B cell (primary cell): Measurements from ENCODE around the gene DTNA. TPM values are rescaled to one million over a fixed set of nuclear protein-coding genes. Genes with fewer than 3 reads are reported as not detected.

Source experiments
- ATAC-seq: fragments of 200-7000 bp; cut with Tn5 transposase; one replicate; pipeline ENCODE4 v1.10.0; 2021; ENCODE audit warnings: low read depth, mild to moderate bottlenecking, moderate number of reproducible peaks, moderate library complexity
- CTCF ChIA-PET: fragments of 350-600 bp; sonication (Branson Sonifier 250); formaldehyde crosslinking; loops from one replicate; lab custom pipeline; 2021; ENCODE audit warnings: antibody characterized with exemption, inconsistent platforms; lab: Charles Lee
- POLR2A ChIA-PET: fragments of 350-600 bp; sonication (Branson Sonifier 250); formaldehyde crosslinking; loops from one replicate; lab custom pipeline; 2021; ENCODE audit warnings: antibody characterized with exemption; lab: Charles Lee
- DNase-seq: peaks from one replicate; pipeline ENCODE4 v3.0.0; 2013
- H2AFZ ChIP-seq: 2 replicates; pipeline ENCODE4 v1.6.1; 2012; ENCODE audit warnings: mild to moderate bottlenecking, low read depth, low read length; ENCODE audit not compliant: insufficient read depth, poor library complexity, severe bottlenecking
- H3K27ac ChIP-seq, 2 donors: 1 replicate in 1 of 2; 2 replicates in 1 of 2; pipeline ENCODE4 v1.5.1; 2012 to 2013; ENCODE audit warnings: low read length in 2 of 2, mild to moderate bottlenecking in 2 of 2, moderate library complexity in 1 of 2
- H3K27me3 ChIP-seq, 4 experiments: fragments of 200-600 bp in 1 of 4; sonication (generic) in 1 of 4; replicated peaks in 1 of 4; 1 replicate in 2 of 4; 2 replicates in 2 of 4; pipeline versions ENCODE4 v1.6.1 to v1.7.0; 2013 to 2016; ENCODE audit warnings: low read length in 3 of 4, mild to moderate bottlenecking in 2 of 4, mixed read lengths in 1 of 4, moderate library complexity in 1 of 4; ENCODE audit not compliant: insufficient read depth in 4 of 4, control insufficient read depth in 3 of 4; ENCODE audit errors: control extremely low read depth in 1 of 4
- H3K36me3 ChIP-seq, 2 experiments: replicated peaks in 1 of 2; 1 replicate in 1 of 2; 2 replicates in 1 of 2; pipeline versions ENCODE4 v1.6.1 to v1.7.1; 2013; ENCODE audit warnings: low read length in 1 of 2; ENCODE audit not compliant: insufficient read depth in 2 of 2, control insufficient read depth in 1 of 2; ENCODE audit errors: control extremely low read depth in 1 of 2, extremely low read depth in 1 of 2
- H3K4me1 ChIP-seq, 2 donors: fragments of 200-600 bp in 1 of 2; sonication (generic) in 1 of 2; 1 replicate in 1 of 2; 2 replicates in 1 of 2; pipeline versions ENCODE4 v1.5.1 to v1.6.1; 2013 to 2017; ENCODE audit warnings: low read length in 2 of 2; ENCODE audit not compliant: control insufficient read depth in 2 of 2, insufficient read depth in 2 of 2
- H3K4me2 ChIP-seq: replicated peaks from 2 replicates; pipeline ENCODE3; 2012; ENCODE audit warnings: mild to moderate bottlenecking, low read depth, low read length; ENCODE audit not compliant: poor library complexity, severe bottlenecking
- H3K4me3 ChIP-seq, 5 experiments: fragments of 200-600 bp in 1 of 5; sonication (generic) in 1 of 5; 1 replicate in 3 of 5; 2 replicates in 2 of 5; pipeline versions ENCODE4 v1.5.1 to v1.7.0; 2011 to 2016; ENCODE audit warnings: low read length in 4 of 5, mild to moderate bottlenecking in 4 of 5, low read depth in 2 of 5, control low read depth in 1 of 5, moderate library complexity in 1 of 5; ENCODE audit not compliant: insufficient read depth in 1 of 5; ENCODE audit errors: control extremely low read depth in 1 of 5, extremely low read depth in 1 of 5
- H3K79me2 ChIP-seq: fragments of 200-600 bp; sonication (generic); one replicate; pipeline ENCODE4 v1.6.0; 2016; ENCODE audit warnings: low read length; ENCODE audit not compliant: control insufficient read depth, insufficient read depth
- H3K9ac ChIP-seq: fragments of 200-600 bp; sonication (generic); 2 replicates; pipeline ENCODE4 v1.6.1; 2017; ENCODE audit warnings: mild to moderate bottlenecking, low read length, moderate library complexity
- H3K9me3 ChIP-seq, 3 donors: one replicate each; pipeline versions ENCODE4 v1.6.1 to v1.7.1; 2013; ENCODE audit warnings: low read length in 2 of 3; ENCODE audit not compliant: control insufficient read depth in 2 of 3, insufficient read depth in 1 of 3; ENCODE audit errors: control extremely low read depth in 1 of 3
- H4K20me1 ChIP-seq: 2 replicates; pipeline ENCODE4 v1.6.0; 2012; ENCODE audit warnings: mild to moderate bottlenecking, low read length; ENCODE audit not compliant: insufficient read depth, control insufficient read depth, poor library complexity, severe bottlenecking
- H3K27ac Mint-ChIP-seq: one replicate; pipeline ENCODE4 v1.8.0; 2021; ENCODE audit warnings: mixed read lengths
- H3K27me3 Mint-ChIP-seq: one replicate; pipeline ENCODE4 v1.8.0; 2021; ENCODE audit warnings: mixed read lengths
- H3K4me1 Mint-ChIP-seq: one replicate; pipeline ENCODE4 v1.8.0; 2021; ENCODE audit warnings: mixed read lengths
- H3K4me3 Mint-ChIP-seq: one replicate; pipeline ENCODE4 v1.8.0; 2021; ENCODE audit warnings: mixed read lengths
- H3K9me3 Mint-ChIP-seq: one replicate; pipeline ENCODE4 v1.8.0; 2022; ENCODE audit warnings: mixed read lengths; ENCODE audit not compliant: insufficient read depth
- CTCF ChIP-seq: fragments of 200-600 bp; IDR thresholded peaks from one replicate; pipeline ENCODE4 v1.8.0; 2022; ENCODE audit warnings: antibody characterized with exemption, mild to moderate bottlenecking
- EZH2 ChIP-seq: IDR thresholded peaks from 2 replicates; pipeline ENCODE4 v1.6.1; 2012; ENCODE audit warnings: borderline replicate concordance, low read depth, mild to moderate bottlenecking, moderate library complexity, low read length; ENCODE audit not compliant: insufficient read depth, poor library complexity, severe bottlenecking
- WGBS: methylation state at CpG from one replicate; pipeline ENCODE4 v1.1.5; 2013; ENCODE audit warnings: missing lambda C conversion rate; ENCODE audit not compliant: insufficient coverage; 5-methylcytosine and 5-hydroxymethylcytosine counted together
- intact Hi-C: fragments of 100-400 bp; cut with micrococcal nuclease; formaldehyde crosslinking; loops from one replicate; pipeline ENCODE4 v1.10.0; 2022
- polyA plus RNA-seq: library from polyadenylated mRNA; depleted of rRNA; stranded (reverse); fragments of >200 nt; gene quantifications from 2 replicates; pipeline ENCODE4 v1.2.3, GENCODE V29; 2012
- total RNA-seq, 2 donors: library from RNA; stranded (reverse); fragments of 120-200 nt in 1 of 2; gene quantifications; 1 replicate in 1 of 2; 2 replicates in 1 of 2; pipeline versions ENCODE4 v1.2.3 to v1.2.4, GENCODE V29; 2013 to 2022

The DTNA gene
- total and polyA plus RNA-seq, 2 donors (not counting 1 experiment from before 2014, with no cell fraction given) = not detected

GRCh38 chr18:34746614-34747013 lies 36.5 kb downstream of the DTNA start:
- Histone ChIP-seq H2AFZ (no peak overlapping the region), H3K27ac (no peak overlapping the region), H3K4me3 (no peak overlapping the region), H3K36me3 (no peaks in the 10 kb centered on the region), H3K9ac (no peak overlapping the region), H3K4me2 (no peak overlapping the region), H4K20me1 (no peaks in the 10 kb centered on the region), H3K79me2 (no peaks in the 10 kb centered on the region), H3K4me1 (no peaks in the 10 kb centered on the region), H3K9me3 (no peaks in the 10 kb centered on the region), H3K27me3 (no peaks in the 10 kb centered on the region)
- H3K4me3 Mint-ChIP-seq = no peak overlapping the region
- intact Hi-C loops = no loop called here
- no CpG with 5 or more reads among the region's 1 CpG for WGBS
- H3K4me1 Mint-ChIP-seq = no peaks in the 10 kb centered on the region
- CTCF ChIA-PET = no interaction called here
- POLR2A ChIA-PET = no interaction called here
- H3K9me3 Mint-ChIP-seq = no peaks in the 10 kb centered on the region
- no peak overlapping the region for H3K27ac Mint-ChIP-seq
- ATAC-seq (no peak), DNase-seq (no peak)
- H3K27me3 Mint-ChIP-seq = peaks cover 6% of the 10 kb centered on the region
- TF ChIP-seq EZH2 (no peak), CTCF (no peak)

- CTCF ChIA-PET = interaction anchor here (1.4 kb wide), 1 partner anchor 38 kb away, joined by 3 read pairs; no protein-coding TSS in a partner anchor
- no peaks in the 10 kb centered on the region for H3K4me1 Mint-ChIP-seq
- H3K9me3 Mint-ChIP-seq = no peaks in the 10 kb centered on the region
Observed at GRCh38 chr18:34749721-34750120, 39.6 kb downstream of the DTNA start.

More at GRCh38 chr18:34749721-34750120, 39.6 kb downstream of the DTNA start:
- ATAC-seq (no peak), DNase-seq (no peak)
- no peak overlapping the region for H3K9ac ChIP-seq
- no peak for TF ChIP-seq CTCF
- no peak for TF ChIP-seq EZH2
- peaks cover 6% of the 10 kb centered on the region for H3K27me3 Mint-ChIP-seq
- POLR2A ChIA-PET = no interaction called here
- no peaks in the 10 kb centered on the region for H4K20me1 ChIP-seq
- no peak overlapping the region for H3K4me3 ChIP-seq
- no peak overlapping the region for H3K4me3 Mint-ChIP-seq
- no peak overlapping the region for H3K4me2 ChIP-seq
- H3K27me3 ChIP-seq = no peaks in the 10 kb centered on the region
- H3K9me3 ChIP-seq = no peaks in the 10 kb centered on the region
- no peaks in the 10 kb centered on the region for H3K79me2 ChIP-seq
- H3K27ac Mint-ChIP-seq = no peak overlapping the region
- intact Hi-C loops = no loop called here
- H3K27ac ChIP-seq = no peak overlapping the region
- no peaks in the 10 kb centered on the region for H3K4me1 ChIP-seq
- H3K36me3 ChIP-seq = no peaks in the 10 kb centered on the region
- no peak overlapping the region for H2AFZ ChIP-seq
